HEK293 (cell line): Measurements from ENCODE around the gene CENATAC.

Experiments
- CTCF ChIA-PET: fragments of 350-600 bp; formaldehyde crosslinking; extraction: SDS; loops from one replicate; lab custom pipeline; 2021; ENCODE audit warnings: antibody characterized with exemption; lab: Yijun Ruan, JAX
- POLR2A ChIA-PET: fragments of 300-600 bp; formaldehyde crosslinking; extraction: SDS; loops from one replicate; lab custom pipeline; 2020; ENCODE audit warnings: antibody characterized with exemption, inconsistent platforms; lab: Yijun Ruan, JAX
- H3K27ac ChIP-seq: fragments of 200-500 bp; sonication (Bioruptor generic); 2 replicates; pipeline ENCODE4 v1.5.1; 2014; ENCODE audit warnings: low read depth, low read length, control low read depth, inconsistent platforms; ENCODE audit errors: extremely low read depth
- H3K36me3 ChIP-seq, 2 experiments: fragments of 200-500 bp in 1 of 2; sonication (Bioruptor generic) in 1 of 2; 1 replicate in 1 of 2; 2 replicates in 1 of 2; pipeline ENCODE4 v1.5.1; 2014 to 2017; ENCODE audit warnings: inconsistent platforms in 2 of 2, low read length in 2 of 2; ENCODE audit not compliant: control insufficient read depth in 2 of 2, insufficient read depth in 1 of 2
- H3K4me1 ChIP-seq: fragments of 200-500 bp; sonication (Bioruptor generic); 2 replicates; pipeline ENCODE4 v1.5.1; 2014; ENCODE audit warnings: mild to moderate bottlenecking, low read length, inconsistent platforms; ENCODE audit not compliant: control insufficient read depth, insufficient read depth
- H3K4me3 ChIP-seq: 2 replicates; pipeline ENCODE4 v1.5.1; 2011; ENCODE audit warnings: low read depth, mild to moderate bottlenecking, control low read depth, low read length, moderate library complexity
- H3K9me3 ChIP-seq: fragments of 200-500 bp; sonication (Bioruptor generic); 2 replicates; pipeline ENCODE4 v1.5.1; 2014; ENCODE audit warnings: low read depth, low read length, inconsistent platforms; ENCODE audit not compliant: control insufficient read depth, insufficient read depth
- HOXC10 ChIP-seq: sonication (generic); formaldehyde crosslinking; IDR thresholded peaks from 2 replicates; pipeline ENCODE4 v1.8.1; 2023; ENCODE audit warnings: mild to moderate bottlenecking, missing genetic modification reagents
- KLF16 ChIP-seq: fragments of 450-650 bp; formaldehyde crosslinking; IDR thresholded peaks from 2 replicates; pipeline ENCODE4 v1.5.1; 2017; ENCODE audit warnings: missing biosample characterization, missing genetic modification characterization
- REPIN1 ChIP-seq: fragments of 450-650 bp; formaldehyde crosslinking; IDR thresholded peaks from 2 replicates; pipeline ENCODE4 v1.5.1; 2017; ENCODE audit warnings: missing biosample characterization, missing genetic modification characterization, low read depth
- SCRT2 ChIP-seq: fragments of 450-650 bp; formaldehyde crosslinking; IDR thresholded peaks from 2 replicates; pipeline ENCODE4 v1.5.1; 2016; ENCODE audit warnings: missing biosample characterization, missing genetic modification characterization
- SP7 ChIP-seq: fragments of 450-650 bp; formaldehyde crosslinking; IDR thresholded peaks from 2 replicates; pipeline ENCODE4 v1.5.1; 2016; ENCODE audit warnings: missing biosample characterization, missing genetic modification characterization
- WT1 ChIP-seq: fragments of 450-650 bp; formaldehyde crosslinking; IDR thresholded peaks from 2 replicates; pipeline ENCODE4 v1.5.1; 2016; ENCODE audit warnings: missing biosample characterization, missing genetic modification characterization
- ZBTB17 ChIP-seq: fragments of 450-650 bp; formaldehyde crosslinking; IDR thresholded peaks from 2 replicates; pipeline ENCODE4 v1.5.1; 2016; ENCODE audit warnings: missing biosample characterization, missing genetic modification characterization
- ZFP3 ChIP-seq: fragments of 450-650 bp; formaldehyde crosslinking; IDR thresholded peaks from 2 replicates; pipeline ENCODE4 v1.5.1; 2016; ENCODE audit warnings: low read depth, missing biosample characterization, missing genetic modification characterization
- ZFP69B ChIP-seq: fragments of 450-650 bp; formaldehyde crosslinking; IDR thresholded peaks from 2 replicates; pipeline ENCODE4 v1.5.1; 2016; ENCODE audit warnings: missing biosample characterization, missing genetic modification characterization
- ZIC2 ChIP-seq: fragments of 450-650 bp; formaldehyde crosslinking; IDR thresholded peaks from 2 replicates; pipeline ENCODE4 v1.5.1; 2016; ENCODE audit warnings: missing biosample characterization, missing genetic modification characterization
- ZNF155 ChIP-seq: fragments of 450-650 bp; formaldehyde crosslinking; IDR thresholded peaks from 2 replicates; pipeline ENCODE4 v1.5.1; 2016; ENCODE audit warnings: missing biosample characterization, missing genetic modification characterization
- ZNF174 ChIP-seq: fragments of 450-650 bp; formaldehyde crosslinking; IDR thresholded peaks from 2 replicates; pipeline ENCODE4 v1.5.0; 2017; ENCODE audit warnings: missing biosample characterization, mild to moderate bottlenecking, missing genetic modification characterization
- ZNF18 ChIP-seq: fragments of 450-650 bp; formaldehyde crosslinking; IDR thresholded peaks from 2 replicates; pipeline ENCODE4 v1.5.1; 2016; ENCODE audit warnings: missing biosample characterization, missing genetic modification characterization
- ZNF341 ChIP-seq: fragments of 450-650 bp; formaldehyde crosslinking; IDR thresholded peaks from 2 replicates; pipeline ENCODE4; 2016; ENCODE audit warnings: low read depth, missing biosample characterization, missing genetic modification characterization
- ZNF416 ChIP-seq: fragments of 450-650 bp; formaldehyde crosslinking; IDR thresholded peaks from 2 replicates; pipeline ENCODE4 v1.5.1; 2016; ENCODE audit warnings: missing biosample characterization, missing genetic modification characterization
- ZNF423 ChIP-seq: fragments of 450-650 bp; formaldehyde crosslinking; IDR thresholded peaks from 2 replicates; pipeline ENCODE4 v1.5.1; 2016; ENCODE audit warnings: missing biosample characterization, missing genetic modification characterization
- ZNF548 ChIP-seq: fragments of 450-650 bp; formaldehyde crosslinking; IDR thresholded peaks from 2 replicates; pipeline ENCODE4 v1.5.1; 2016; ENCODE audit warnings: missing biosample characterization, missing genetic modification characterization
- ZNF629 ChIP-seq: fragments of 450-650 bp; formaldehyde crosslinking; IDR thresholded peaks from 2 replicates; pipeline ENCODE4 v1.5.1; 2017; ENCODE audit warnings: missing biosample characterization, missing genetic modification characterization
- ZNF660 ChIP-seq: fragments of 450-650 bp; IDR thresholded peaks from 2 replicates; pipeline ENCODE4 v1.5.1; 2018; ENCODE audit warnings: missing biosample characterization, mild to moderate bottlenecking, missing genetic modification characterization
- TF ChIP-seq, protein P1 (sequence below): fragments of 450-650 bp; formaldehyde crosslinking; IDR thresholded peaks from 2 replicates; pipeline ENCODE4 v1.5.1; 2017; ENCODE audit warnings: missing biosample characterization, missing genetic modification characterization
- TF ChIP-seq, protein P2 (sequence below): fragments of 450-650 bp; formaldehyde crosslinking; IDR thresholded peaks from 2 replicates; pipeline ENCODE4 v1.5.1; 2016; ENCODE audit warnings: missing biosample characterization, missing genetic modification characterization

The CENATAC gene

DNA sequence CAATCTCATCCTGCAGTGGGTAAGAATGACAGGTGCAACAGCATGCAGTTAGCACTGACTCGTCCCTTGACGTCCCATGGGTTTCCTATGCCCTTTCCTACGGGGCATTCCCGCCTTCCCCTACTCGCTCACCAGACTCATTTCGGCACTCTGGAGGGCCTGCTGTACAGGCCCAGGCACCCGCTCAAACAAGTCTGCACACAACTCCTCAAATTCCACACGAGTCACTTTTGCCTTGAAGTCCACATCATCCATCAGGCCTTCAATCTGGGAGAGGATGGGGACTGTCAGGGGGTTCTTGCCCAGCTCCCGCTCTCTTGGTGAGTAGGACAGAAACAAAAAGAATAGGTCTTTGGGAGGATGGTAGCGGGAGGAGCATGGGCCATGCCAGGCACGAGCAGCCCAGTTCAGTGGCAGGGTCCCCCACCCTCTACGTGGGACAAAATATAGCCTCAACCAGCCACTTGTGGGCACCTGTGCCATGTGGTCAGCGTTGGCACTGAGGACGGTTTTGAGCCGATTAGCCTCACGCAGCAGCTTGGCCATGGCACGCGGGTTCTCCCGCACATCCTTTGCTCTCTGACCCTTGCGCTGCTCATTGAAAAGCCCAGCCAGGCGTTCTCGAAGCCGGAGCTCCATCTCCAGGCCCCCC, 54.4 kb downstream of the CENATAC start:
- H3K4me3 ChIP-seq = no peak overlapping the region
- H3K36me3 ChIP-seq = peaks cover 4 to 86% of the 10 kb centered on the region in 2 experiments; a peak in 1 of 3 replicates
- H3K27ac ChIP-seq = no peak overlapping the region
- TF ChIP-seq ZNF416 (tag by site-specific recombination) = no peak
- TF ChIP-seq ZIC2 (tag by site-specific recombination) = no peak
- TF ChIP-seq ZNF548 = no peak
- TF ChIP-seq ZFP69B (tag by site-specific recombination) = no peak
- TF ChIP-seq ZNF18 (tag by site-specific recombination) = no peak
- no peak for TF ChIP-seq SP7
- no peak for TF ChIP-seq SCRT2
- TF ChIP-seq ZNF174 (tag by site-specific recombination) = no peak
- TF ChIP-seq, protein P1, sequence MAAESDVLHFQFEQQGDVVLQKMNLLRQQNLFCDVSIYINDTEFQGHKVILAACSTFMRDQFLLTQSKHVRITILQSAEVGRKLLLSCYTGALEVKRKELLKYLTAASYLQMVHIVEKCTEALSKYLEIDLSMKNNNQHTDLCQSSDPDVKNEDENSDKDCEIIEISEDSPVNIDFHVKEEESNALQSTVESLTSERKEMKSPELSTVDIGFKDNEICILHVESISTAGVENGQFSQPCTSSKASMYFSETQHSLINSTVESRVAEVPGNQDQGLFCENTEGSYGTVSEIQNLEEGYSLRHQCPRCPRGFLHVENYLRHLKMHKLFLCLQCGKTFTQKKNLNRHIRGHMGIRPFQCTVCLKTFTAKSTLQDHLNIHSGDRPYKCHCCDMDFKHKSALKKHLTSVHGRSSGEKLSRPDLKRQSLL (tag by site-specific recombination) = no peak
- TF ChIP-seq HOXC10 (CRISPR knock-in tag) = no peak
- no peak for TF ChIP-seq ZNF423 (tag by site-specific recombination)
- no peak for TF ChIP-seq ZNF629 (tag by site-specific recombination)
- no peak for TF ChIP-seq KLF16 (tag by site-specific recombination)
- TF ChIP-seq, protein P2, sequence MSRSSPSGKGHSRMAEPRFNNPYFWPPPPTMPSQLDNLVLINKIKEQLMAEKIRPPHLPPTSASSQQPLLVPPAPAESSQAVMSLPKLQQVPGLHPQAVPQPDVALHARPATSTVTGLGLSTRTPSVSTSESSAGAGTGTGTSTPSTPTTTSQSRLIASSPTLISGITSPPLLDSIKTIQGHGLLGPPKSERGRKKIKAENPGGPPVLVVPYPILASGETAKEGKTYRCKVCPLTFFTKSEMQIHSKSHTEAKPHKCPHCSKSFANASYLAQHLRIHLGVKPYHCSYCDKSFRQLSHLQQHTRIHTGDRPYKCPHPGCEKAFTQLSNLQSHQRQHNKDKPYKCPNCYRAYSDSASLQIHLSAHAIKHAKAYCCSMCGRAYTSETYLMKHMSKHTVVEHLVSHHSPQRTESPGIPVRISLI (tag by site-specific recombination) = no peak
- no peak for TF ChIP-seq ZNF660
- no peak for TF ChIP-seq REPIN1 (tag by site-specific recombination)
- no peak for TF ChIP-seq WT1 (tag by site-specific recombination)
- no peak for TF ChIP-seq ZNF341 (tag by site-specific recombination)
- no peak for TF ChIP-seq ZNF155 (tag by site-specific recombination)
- TF ChIP-seq, all 188 proteins: peak for 0
- ChIA-PET POLR2A (interaction anchor here (0.6 to 1.3 kb wide), 2 partner anchors 33 to 36 kb away, joined by 4 read pairs; partner anchors contain the start of gene HMBS), CTCF (interaction anchor here (0.6 kb wide), 1 partner anchor 24 kb away, joined by 3 read pairs; no protein-coding TSS in a partner anchor)
- Histone ChIP-seq H3K9me3 (no peaks in the 10 kb centered on the region), H3K4me1 (no peaks in the 10 kb centered on the region)

DNA sequence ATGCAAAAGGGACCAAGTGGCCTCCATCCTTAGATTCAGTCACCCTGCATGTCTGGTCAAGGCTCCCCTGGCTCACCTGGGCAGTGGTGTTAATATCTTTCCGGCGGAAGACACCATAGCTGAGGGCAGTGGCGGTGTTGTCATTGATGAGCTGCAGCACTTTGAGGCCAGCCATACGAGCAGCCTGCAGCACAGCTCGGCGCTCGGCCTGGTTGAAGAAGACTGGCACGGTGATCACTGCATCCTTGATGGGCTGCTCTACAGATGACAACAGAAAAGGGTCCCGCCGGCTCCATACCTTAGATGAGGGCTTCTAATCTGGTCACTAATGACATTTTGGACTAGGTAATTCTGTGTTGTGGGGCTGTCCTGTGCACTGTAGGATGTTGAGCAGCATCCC, 56.5 kb downstream of the CENATAC start:
- TF ChIP-seq ZBTB17 (tag by site-specific recombination) = peak; percentile 69; the same call in 1 of the 2 replicates
- TF ChIP-seq ZFP3 (tag by site-specific recombination) = no peak
- no peaks in the 10 kb centered on the region for H3K9me3 ChIP-seq
- ChIA-PET CTCF (interaction anchor here (0.7 to 1.8 kb wide), 2 partner anchors 11 to 286 kb away, joined by 3 to 6 read pairs; no protein-coding TSS in a partner anchor), POLR2A (interaction anchor here (0.6 to 1.1 kb wide), 2 partner anchors 13 to 31 kb away, joined by 5 to 6 read pairs; partner anchors contain the start of gene HMBS)
- no peaks in the 10 kb centered on the region for H3K4me1 ChIP-seq
- H3K4me3 ChIP-seq = no peak overlapping the region
- peaks cover 4 to 64% of the 10 kb centered on the region in 2 experiments; a peak in 1 of 3 replicates for H3K36me3 ChIP-seq
- no peak overlapping the region for H3K27ac ChIP-seq
